Fibroblast of lung (primary cell): ENCODE results near the gene HCFC1. TPM values are rescaled to one million over a fixed set of nuclear protein-coding genes. Genes with fewer than 3 reads are reported as not detected.

Experiments used
- DNase-seq, 2 donors: peaks; one replicate each; pipeline versions ENCODE4 v3.0.0 to v3.0.0-alpha.2; 2010; ENCODE audit warnings: low read depth in 2 of 2
- H2AFZ ChIP-seq: 2 replicates; pipeline ENCODE4 v1.5.1; 2012; ENCODE audit warnings: low read length, control low read depth, inconsistent platforms
- H3K27ac ChIP-seq: 2 replicates; pipeline ENCODE4 v1.5.1; 2011; ENCODE audit warnings: low read length, control low read depth; ENCODE audit not compliant: insufficient read depth
- H3K27me3 ChIP-seq: 2 replicates; pipeline ENCODE4 v1.5.1; 2011; ENCODE audit warnings: mild to moderate bottlenecking, low read length; ENCODE audit not compliant: control insufficient read depth, insufficient read depth
- H3K36me3 ChIP-seq: 2 replicates; pipeline ENCODE4 v1.5.1; 2011; ENCODE audit warnings: low read length; ENCODE audit not compliant: control insufficient read depth, insufficient read depth
- H3K4me1 ChIP-seq: 2 replicates; pipeline ENCODE4 v1.5.1; 2011; ENCODE audit warnings: low read length; ENCODE audit not compliant: control insufficient read depth, insufficient read depth; ENCODE audit errors: extremely low read depth
- H3K4me2 ChIP-seq: 2 replicates; pipeline ENCODE4 v1.5.1; 2011; ENCODE audit warnings: low read length, control low read depth; ENCODE audit not compliant: insufficient read depth; ENCODE audit errors: extremely low read depth
- H3K4me3 ChIP-seq, 4 experiments: fragments of 200-600 bp in 1 of 4; sonication (generic) in 1 of 4; replicated peaks in 1 of 4; 2 replicates each; pipeline ENCODE4 v1.5.1; 2011 to 2016; ENCODE audit warnings: low read length in 4 of 4, low read depth in 3 of 4, mild to moderate bottlenecking in 3 of 4, control low read depth in 2 of 4, inconsistent platforms in 1 of 4, mixed read lengths in 1 of 4; ENCODE audit not compliant: insufficient read depth in 1 of 4; ENCODE audit errors: control extremely low read depth in 1 of 4
- H3K79me2 ChIP-seq: 2 replicates; pipeline ENCODE4 v1.5.1; 2012; ENCODE audit warnings: mild to moderate bottlenecking, low read length, inconsistent platforms; ENCODE audit not compliant: control insufficient read depth, insufficient read depth
- H3K9ac ChIP-seq: 2 replicates; pipeline ENCODE4 v1.5.1; 2011; ENCODE audit warnings: mild to moderate bottlenecking, low read length, control low read depth; ENCODE audit not compliant: insufficient read depth
- H3K9me3 ChIP-seq: 2 replicates; pipeline ENCODE4 v1.5.1; 2012; ENCODE audit warnings: low read depth, low read length; ENCODE audit not compliant: control insufficient read depth, insufficient read depth
- H4K20me1 ChIP-seq: 2 replicates; pipeline ENCODE4 v1.5.1; 2011; ENCODE audit warnings: low read length; ENCODE audit not compliant: control insufficient read depth, insufficient read depth; ENCODE audit errors: extremely low read depth
- EZH2 ChIP-seq: IDR thresholded peaks from 2 replicates; pipeline ENCODE4 v1.5.1; 2012; ENCODE audit warnings: low read length, control low read depth, mild to moderate bottlenecking; ENCODE audit errors: missing control alignments
- polyA plus RNA-seq, 2 donors: library from polyadenylated mRNA; depleted of rRNA in 1 of 2; stranded (reverse) in 1 of 2; unstranded in 1 of 2; fragments of >200 nt; gene quantifications; 2 replicates each; pipeline ENCODE4 v1.2.1, GENCODE V29; 2011 to 2012; ENCODE audit warnings: missing spikeins in 1 of 2
- total RNA-seq: library from RNA; depleted of rRNA; stranded (reverse); fragments of >200 nt; gene quantifications from 2 replicates; pipeline ENCODE4 v1.2.1, GENCODE V29; 2014
- TF ChIP-seq, protein P1 (sequence below), 2 donors: IDR thresholded peaks in 1 of 2; conservative IDR thresholded peaks in 1 of 2; 1 replicate in 1 of 2; 2 replicates in 1 of 2; pipeline ENCODE4 v1.5.1; 2011 to 2012; ENCODE audit warnings: low read length in 2 of 2, control low read depth in 1 of 2, inconsistent platforms in 1 of 2, low read depth in 1 of 2, mild to moderate bottlenecking in 1 of 2

The HCFC1 gene
- total and polyA plus RNA-seq, 2 donors (not counting 1 experiment from before 2014, with no cell fraction given): 3.0 to 10.2 TPM

DNA sequence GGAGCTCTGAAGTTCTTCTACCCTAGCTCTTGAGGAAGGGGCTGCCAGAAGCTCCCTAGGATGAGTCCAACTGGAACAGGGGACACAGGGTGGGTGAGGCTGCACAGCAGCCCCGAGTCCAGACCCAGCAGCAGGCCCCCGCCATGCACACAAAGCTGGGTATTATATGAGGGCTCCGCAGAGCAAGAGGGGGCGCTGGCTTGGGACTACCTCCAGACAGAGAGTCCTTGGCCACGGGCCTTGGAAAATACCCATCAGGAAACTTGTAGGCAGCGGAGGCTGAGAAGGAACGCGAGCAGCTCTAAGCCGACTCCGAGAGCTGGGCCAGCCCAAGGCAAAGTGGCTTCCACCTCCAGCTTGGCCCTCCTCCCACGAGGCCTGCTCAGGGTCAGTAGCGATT, 8.1 kb downstream of the HCFC1 start:
- DNase-seq: no peak
- TF ChIP-seq, protein P1, sequence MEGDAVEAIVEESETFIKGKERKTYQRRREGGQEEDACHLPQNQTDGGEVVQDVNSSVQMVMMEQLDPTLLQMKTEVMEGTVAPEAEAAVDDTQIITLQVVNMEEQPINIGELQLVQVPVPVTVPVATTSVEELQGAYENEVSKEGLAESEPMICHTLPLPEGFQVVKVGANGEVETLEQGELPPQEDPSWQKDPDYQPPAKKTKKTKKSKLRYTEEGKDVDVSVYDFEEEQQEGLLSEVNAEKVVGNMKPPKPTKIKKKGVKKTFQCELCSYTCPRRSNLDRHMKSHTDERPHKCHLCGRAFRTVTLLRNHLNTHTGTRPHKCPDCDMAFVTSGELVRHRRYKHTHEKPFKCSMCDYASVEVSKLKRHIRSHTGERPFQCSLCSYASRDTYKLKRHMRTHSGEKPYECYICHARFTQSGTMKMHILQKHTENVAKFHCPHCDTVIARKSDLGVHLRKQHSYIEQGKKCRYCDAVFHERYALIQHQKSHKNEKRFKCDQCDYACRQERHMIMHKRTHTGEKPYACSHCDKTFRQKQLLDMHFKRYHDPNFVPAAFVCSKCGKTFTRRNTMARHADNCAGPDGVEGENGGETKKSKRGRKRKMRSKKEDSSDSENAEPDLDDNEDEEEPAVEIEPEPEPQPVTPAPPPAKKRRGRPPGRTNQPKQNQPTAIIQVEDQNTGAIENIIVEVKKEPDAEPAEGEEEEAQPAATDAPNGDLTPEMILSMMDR (conservative IDR thresholded peaks at IDR 0.05 in 1 of 2, IDR thresholded peaks at IDR 0.05 in 1 of 2; ENCODE audit: low read depth in 1 of 2, low read length in 2 of 2): no peak
- TF ChIP-seq EZH2: no peak
- Histone ChIP-seq H3K4me2 (no peak overlapping the region), H3K79me2 (peaks cover 59% of the 10 kb centered on the region), H2AFZ (no peak overlapping the region), H3K36me3 (peaks cover 20% of the 10 kb centered on the region), H3K4me1 (peaks cover 13% of the 10 kb centered on the region), H3K9ac (no peak overlapping the region), H3K27me3 (no peaks in the 10 kb centered on the region), H4K20me1 (no peaks in the 10 kb centered on the region), H3K4me3 (no peak overlapping the region), H3K27ac (no peak overlapping the region), H3K9me3 (no peaks in the 10 kb centered on the region)

DNA sequence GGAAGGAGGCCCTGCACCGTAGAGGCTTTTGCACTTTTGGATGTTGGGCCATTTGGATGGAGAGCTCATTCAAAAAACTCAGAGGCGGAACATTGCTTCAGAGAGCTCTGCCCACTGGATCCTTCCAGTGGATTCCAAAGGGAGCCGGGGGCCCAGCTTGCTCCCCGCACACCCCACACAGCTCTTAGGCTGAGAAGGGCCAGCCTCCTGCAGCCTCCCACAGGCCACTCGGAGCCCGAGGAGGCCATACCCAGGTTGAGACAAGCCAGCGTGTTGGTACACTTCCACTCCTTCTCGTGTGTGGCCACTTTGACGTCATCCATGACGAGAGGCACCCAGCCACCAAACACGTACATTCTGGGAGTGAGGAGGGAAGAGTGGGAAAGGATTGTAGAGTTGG, 10.3 kb downstream of the HCFC1 start:
- H3K4me3 ChIP-seq: no peak overlapping the region
- peaks cover under 1% of the 10 kb centered on the region for H3K4me1 ChIP-seq
- TF ChIP-seq, protein P1 (conservative IDR thresholded peaks at IDR 0.05 in 1 of 2, IDR thresholded peaks at IDR 0.05 in 1 of 2; ENCODE audit: low read depth in 1 of 2, low read length in 2 of 2): no peak
- no peak for TF ChIP-seq EZH2
- no peak overlapping the region for H3K27ac ChIP-seq
- no peaks in the 10 kb centered on the region for H3K9me3 ChIP-seq
- peaks cover 32% of the 10 kb centered on the region for H3K36me3 ChIP-seq
- H4K20me1 ChIP-seq: no peaks in the 10 kb centered on the region
- no peaks in the 10 kb centered on the region for H3K27me3 ChIP-seq
- no peak overlapping the region for H2AFZ ChIP-seq
- no peak for DNase-seq
- no peak overlapping the region for H3K4me2 ChIP-seq
- H3K79me2 ChIP-seq: peaks cover 37% of the 10 kb centered on the region
- H3K9ac ChIP-seq: no peak overlapping the region

DNA sequence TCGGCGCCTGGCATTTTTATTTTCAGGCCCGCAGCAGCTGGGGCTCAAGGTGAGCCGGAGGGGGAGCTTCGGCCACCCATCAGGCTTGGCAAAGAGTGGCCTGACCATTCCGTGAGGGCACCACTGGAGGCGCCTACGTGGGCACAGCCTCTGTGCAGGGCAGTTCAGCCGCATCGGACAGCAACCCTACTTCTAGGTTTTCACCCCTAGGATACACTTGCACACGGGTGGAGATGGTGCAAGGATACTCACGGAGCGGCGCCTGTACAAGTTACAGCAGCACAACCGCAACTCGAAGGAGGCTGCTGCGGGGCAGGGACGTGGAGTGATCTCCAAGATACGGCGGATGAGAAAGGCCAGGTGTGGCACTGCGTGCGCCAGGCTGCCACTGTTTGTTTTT, 10.8 kb downstream of the HCFC1 start:
- no peaks in the 10 kb centered on the region for H3K9me3 ChIP-seq
- H3K4me3 ChIP-seq: no peak overlapping the region
- H3K27ac ChIP-seq: no peak overlapping the region
- H3K36me3 ChIP-seq: peaks cover 36% of the 10 kb centered on the region
- no peak for DNase-seq
- H3K4me1 ChIP-seq: no peaks in the 10 kb centered on the region
- no peak overlapping the region for H3K4me2 ChIP-seq
- H2AFZ ChIP-seq: no peak overlapping the region
- TF ChIP-seq EZH2: no peak
- TF ChIP-seq, protein P1 (conservative IDR thresholded peaks at IDR 0.05 in 1 of 2, IDR thresholded peaks at IDR 0.05 in 1 of 2; ENCODE audit: low read depth in 1 of 2, low read length in 2 of 2): no peak
- H3K9ac ChIP-seq: no peak overlapping the region
- peaks cover 32% of the 10 kb centered on the region for H3K79me2 ChIP-seq
- no peaks in the 10 kb centered on the region for H3K27me3 ChIP-seq
- H4K20me1 ChIP-seq: no peaks in the 10 kb centered on the region
